ENCODE results near the gene GEMIN2.
"Not testable (repeated sequence)": the region's sequence is repeated elsewhere in the genome, so short reads cannot be mapped to it uniquely, and the experiment has no call there.

Gene GEMIN2

GRCh38 chr14:39180553-39180952 is 66.4 kb downstream of the GEMIN2 start:
- no peak overlapping the region for H3K4me3 ChIP-seq (replicated peaks; ENCODE audit: low read depth, low read length)
- TF ChIP-seq CTCF (IDR thresholded peaks at IDR 0.05; ENCODE audit: low read depth, low read length, missing control alignments) = no peak
- no peak for DNase-seq (ENCODE audit: extremely low read depth, low read depth)

GRCh38 chr14:39181026-39181692 is 67.0 kb downstream of the GEMIN2 start:
- no peak overlapping the region for H3K4me3 ChIP-seq (replicated peaks; ENCODE audit: low read depth, low read length)
- no peak for TF ChIP-seq CTCF (IDR thresholded peaks at IDR 0.05; ENCODE audit: low read depth, low read length, missing control alignments)
- DNase-seq (ENCODE audit: extremely low read depth, low read depth) = no peak

GRCh38 chr14:39181693-39182047 is 67.5 kb downstream of the GEMIN2 start:
- no peak overlapping the region for H3K4me3 ChIP-seq (replicated peaks; ENCODE audit: low read depth, low read length)
- no peak for DNase-seq (ENCODE audit: extremely low read depth, low read depth)
- no peak for TF ChIP-seq CTCF (IDR thresholded peaks at IDR 0.05; ENCODE audit: low read depth, low read length, missing control alignments)

GRCh38 chr14:39182770-39183684 is 68.9 kb downstream of the GEMIN2 start:
- no peak for TF ChIP-seq CTCF (IDR thresholded peaks at IDR 0.05; ENCODE audit: low read depth, low read length, missing control alignments)
- DNase-seq (ENCODE audit: extremely low read depth, low read depth) = no peak
- H3K4me3 ChIP-seq (replicated peaks; ENCODE audit: low read depth, low read length) = no peak overlapping the region

- not testable (repeated sequence) for DNase-seq (ENCODE audit: extremely low read depth, low read depth)
These were observed 69.5 kb downstream of the GEMIN2 start for GRCh38 chr14:39183685-39184003.

GRCh38 chr14:39184628-39185255 is 70.6 kb downstream of the GEMIN2 start:
- H3K4me3 ChIP-seq (replicated peaks; ENCODE audit: low read depth, low read length) = no peak overlapping the region
- no peak for TF ChIP-seq CTCF (IDR thresholded peaks at IDR 0.05; ENCODE audit: low read depth, low read length, missing control alignments)
- DNase-seq (ENCODE audit: extremely low read depth, low read depth) = no peak

More at GRCh38 chr14:39183685-39184003, 69.5 kb downstream of the GEMIN2 start:
- H3K4me3 ChIP-seq (replicated peaks; ENCODE audit: low read depth, low read length) = not testable (repeated sequence)
